GM19455 (cell line): ENCODE data around the gene NUTM2E.
"Not testable (repeated sequence)": the region's sequence is repeated elsewhere in the genome, so short reads cannot be mapped to it uniquely, and the experiment has no call there.

Source experiments
- ATAC-seq: cut with Tn5 transposase; IDR thresholded peaks from one replicate; pipeline ENCODE4 v1.9.1; 2021; ENCODE audit not compliant: unreplicated experiment

NUTM2E gene

GRCh38 chr10:79862803-79863202 is 36.3 kb downstream of the NUTM2E start:
- ATAC-seq = not testable (repeated sequence)

GRCh38 chr10:79866903-79867551 is 40.5 kb downstream of the NUTM2E start:
- not testable (repeated sequence) for ATAC-seq

- not testable (repeated sequence) for ATAC-seq
Measured at GRCh38 chr10:79868023-79868422, 41.5 kb downstream of the NUTM2E start.

- ATAC-seq = not testable (repeated sequence)
Measured at GRCh38 chr10:79869439-79870097, 43.0 kb downstream of the NUTM2E start.

GRCh38 chr10:79871729-79872128 is 45.2 kb downstream of the NUTM2E start:
- not testable (repeated sequence) for ATAC-seq
